Measurements from ENCODE around the gene SLC35A3. TPM values are rescaled to one million over a fixed set of nuclear protein-coding genes. Genes with fewer than 3 reads are reported as not detected.

The SLC35A3 gene
- total RNA-seq, 1 donor from 2014 or later = 24.1 TPM

GRCh38 chr1:100023482-100023881, 53.7 kb downstream of the SLC35A3 start:
- TF ChIP-seq CTCF (IDR thresholded peaks at IDR 0.05; ENCODE audit: insufficient read depth, low read length, poor library complexity, severe bottlenecking) = no peak
- Histone ChIP-seq H3K4me3 (ENCODE audit: low read depth, low read length) (no peak overlapping the region), H3K27me3 (ENCODE audit: control insufficient read depth, insufficient read depth, low read length) (no peaks in the 10 kb centered on the region), H3K36me3 (ENCODE audit: control insufficient read depth, insufficient read depth, low read length) (no peaks in the 10 kb centered on the region)
- no peak for DNase-seq (ENCODE audit: low read depth)

- H3K36me3 ChIP-seq (ENCODE audit: control insufficient read depth, insufficient read depth, low read length) = no peaks in the 10 kb centered on the region
- no peak for DNase-seq (ENCODE audit: low read depth)
- H3K27me3 ChIP-seq (ENCODE audit: control insufficient read depth, insufficient read depth, low read length) = no peaks in the 10 kb centered on the region
- TF ChIP-seq CTCF (IDR thresholded peaks at IDR 0.05; ENCODE audit: insufficient read depth, low read length, poor library complexity, severe bottlenecking) = no peak
- H3K4me3 ChIP-seq (ENCODE audit: low read depth, low read length) = no peak overlapping the region
Measured at GRCh38 chr1:100027212-100027611, 57.4 kb downstream of the SLC35A3 start.

GRCh38 chr1:100028765-100029164, 59.0 kb downstream of the SLC35A3 start:
- Histone ChIP-seq H3K4me3 (ENCODE audit: low read depth, low read length) (no peak overlapping the region), H3K36me3 (ENCODE audit: control insufficient read depth, insufficient read depth, low read length) (no peaks in the 10 kb centered on the region), H3K27me3 (ENCODE audit: control insufficient read depth, insufficient read depth, low read length) (no peaks in the 10 kb centered on the region)
- TF ChIP-seq CTCF (IDR thresholded peaks at IDR 0.05; ENCODE audit: insufficient read depth, low read length, poor library complexity, severe bottlenecking) = no peak
- no peak for DNase-seq (ENCODE audit: low read depth)

GRCh38 chr1:100034470-100034869, 64.7 kb downstream of the SLC35A3 start:
- no peak for TF ChIP-seq CTCF (IDR thresholded peaks at IDR 0.05; ENCODE audit: insufficient read depth, low read length, poor library complexity, severe bottlenecking)
- DNase-seq (ENCODE audit: low read depth) = no peak
- H3K27me3 ChIP-seq (ENCODE audit: control insufficient read depth, insufficient read depth, low read length) = no peaks in the 10 kb centered on the region
- no peaks in the 10 kb centered on the region for H3K36me3 ChIP-seq (ENCODE audit: control insufficient read depth, insufficient read depth, low read length)
- no peak overlapping the region for H3K4me3 ChIP-seq (ENCODE audit: low read depth, low read length)

- no peaks in the 10 kb centered on the region for H3K36me3 ChIP-seq (ENCODE audit: control insufficient read depth, insufficient read depth, low read length)
- no peaks in the 10 kb centered on the region for H3K27me3 ChIP-seq (ENCODE audit: control insufficient read depth, insufficient read depth, low read length)
- no peak overlapping the region for H3K4me3 ChIP-seq (ENCODE audit: low read depth, low read length)
- no peak for TF ChIP-seq CTCF (IDR thresholded peaks at IDR 0.05; ENCODE audit: insufficient read depth, low read length, poor library complexity, severe bottlenecking)
- no peak for DNase-seq (ENCODE audit: low read depth)
Measured at GRCh38 chr1:100035214-100035613, 65.4 kb downstream of the SLC35A3 start.
